ENCODE results near the gene ETNK2.

ETNK2 gene

GRCh38 chr1:204191456-204191855, 39.6 kb upstream of the ETNK2 start:
- H3K4me3 ChIP-seq (ENCODE audit: low read length), result no peak overlapping the region
- H3K9ac ChIP-seq (ENCODE audit: low read length), result no peak overlapping the region
- H3K4me1 ChIP-seq (ENCODE audit: control insufficient read depth, insufficient read depth, low read length), result no peaks in the 10 kb centered on the region
- no peak overlapping the region for H3K27ac ChIP-seq (ENCODE audit: low read depth, low read length)
- no peaks in the 10 kb centered on the region for H3K36me3 ChIP-seq (ENCODE audit: control insufficient read depth, insufficient read depth, low read length)
- H3K27me3 ChIP-seq (ENCODE audit: control insufficient read depth, insufficient read depth, low read length), result peaks cover under 1% of the 10 kb centered on the region

GRCh38 chr1:204190212-204191211, 38.7 kb upstream of the ETNK2 start:
- Histone ChIP-seq H3K27me3 (ENCODE audit: control insufficient read depth, insufficient read depth, low read length) (no peaks in the 10 kb centered on the region), H3K4me1 (ENCODE audit: control insufficient read depth, insufficient read depth, low read length) (no peaks in the 10 kb centered on the region), H3K27ac (ENCODE audit: low read depth, low read length) (no peak overlapping the region), H3K4me3 (ENCODE audit: low read length) (no peak overlapping the region), H3K9ac (ENCODE audit: low read length) (no peak overlapping the region), H3K36me3 (ENCODE audit: control insufficient read depth, insufficient read depth, low read length) (no peaks in the 10 kb centered on the region)

- no peaks in the 10 kb centered on the region for H3K27me3 ChIP-seq (ENCODE audit: control insufficient read depth, insufficient read depth, low read length)
- no peaks in the 10 kb centered on the region for H3K36me3 ChIP-seq (ENCODE audit: control insufficient read depth, insufficient read depth, low read length)
- H3K4me3 ChIP-seq (ENCODE audit: low read length), result no peak overlapping the region
- no peaks in the 10 kb centered on the region for H3K4me1 ChIP-seq (ENCODE audit: control insufficient read depth, insufficient read depth, low read length)
- no peak overlapping the region for H3K9ac ChIP-seq (ENCODE audit: low read length)
- H3K27ac ChIP-seq (ENCODE audit: low read depth, low read length), result no peak overlapping the region
Observed at GRCh38 chr1:204188959-204189639, 37.3 kb upstream of the ETNK2 start.

GRCh38 chr1:204186597-204186996, 34.8 kb upstream of the ETNK2 start:
- no peaks in the 10 kb centered on the region for H3K4me1 ChIP-seq (ENCODE audit: control insufficient read depth, insufficient read depth, low read length)
- no peaks in the 10 kb centered on the region for H3K36me3 ChIP-seq (ENCODE audit: control insufficient read depth, insufficient read depth, low read length)
- no peak overlapping the region for H3K4me3 ChIP-seq (ENCODE audit: low read length)
- no peak overlapping the region for H3K9ac ChIP-seq (ENCODE audit: low read length)
- no peaks in the 10 kb centered on the region for H3K27me3 ChIP-seq (ENCODE audit: control insufficient read depth, insufficient read depth, low read length)
- H3K27ac ChIP-seq (ENCODE audit: low read depth, low read length), result no peak overlapping the region

GRCh38 chr1:204181116-204181515, 29.3 kb upstream of the ETNK2 start:
- Histone ChIP-seq H3K4me3 (ENCODE audit: low read length) (no peak overlapping the region), H3K4me1 (ENCODE audit: control insufficient read depth, insufficient read depth, low read length) (no peaks in the 10 kb centered on the region), H3K36me3 (ENCODE audit: control insufficient read depth, insufficient read depth, low read length) (no peaks in the 10 kb centered on the region), H3K27me3 (ENCODE audit: control insufficient read depth, insufficient read depth, low read length) (no peaks in the 10 kb centered on the region), H3K9ac (ENCODE audit: low read length) (no peak overlapping the region), H3K27ac (ENCODE audit: low read depth, low read length) (no peak overlapping the region)

GRCh38 chr1:204180133-204180532, 28.3 kb upstream of the ETNK2 start:
- no peaks in the 10 kb centered on the region for H3K4me1 ChIP-seq (ENCODE audit: control insufficient read depth, insufficient read depth, low read length)
- H3K27ac ChIP-seq (ENCODE audit: low read depth, low read length), result no peak overlapping the region
- no peaks in the 10 kb centered on the region for H3K27me3 ChIP-seq (ENCODE audit: control insufficient read depth, insufficient read depth, low read length)
- no peaks in the 10 kb centered on the region for H3K36me3 ChIP-seq (ENCODE audit: control insufficient read depth, insufficient read depth, low read length)
- no peak overlapping the region for H3K4me3 ChIP-seq (ENCODE audit: low read length)
- no peak overlapping the region for H3K9ac ChIP-seq (ENCODE audit: low read length)

GRCh38 chr1:204178487-204179281, 26.8 kb upstream of the ETNK2 start:
- no peak overlapping the region for H3K9ac ChIP-seq (ENCODE audit: low read length)
- H3K27ac ChIP-seq (ENCODE audit: low read depth, low read length), result no peak overlapping the region
- no peak overlapping the region for H3K4me3 ChIP-seq (ENCODE audit: low read length)
- no peaks in the 10 kb centered on the region for H3K27me3 ChIP-seq (ENCODE audit: control insufficient read depth, insufficient read depth, low read length)
- no peaks in the 10 kb centered on the region for H3K4me1 ChIP-seq (ENCODE audit: control insufficient read depth, insufficient read depth, low read length)
- no peaks in the 10 kb centered on the region for H3K36me3 ChIP-seq (ENCODE audit: control insufficient read depth, insufficient read depth, low read length)

- Histone ChIP-seq H3K27ac (ENCODE audit: low read depth, low read length) (no peak overlapping the region), H3K9ac (ENCODE audit: low read length) (no peak overlapping the region), H3K36me3 (ENCODE audit: control insufficient read depth, insufficient read depth, low read length) (no peaks in the 10 kb centered on the region), H3K27me3 (ENCODE audit: control insufficient read depth, insufficient read depth, low read length) (no peaks in the 10 kb centered on the region), H3K4me1 (ENCODE audit: control insufficient read depth, insufficient read depth, low read length) (no peaks in the 10 kb centered on the region), H3K4me3 (ENCODE audit: low read length) (no peak overlapping the region)
Observed at GRCh38 chr1:204177133-204177532, 25.3 kb upstream of the ETNK2 start.

GRCh38 chr1:204176049-204176448, 24.2 kb upstream of the ETNK2 start:
- H3K36me3 ChIP-seq (ENCODE audit: control insufficient read depth, insufficient read depth, low read length), result no peaks in the 10 kb centered on the region
- H3K27me3 ChIP-seq (ENCODE audit: control insufficient read depth, insufficient read depth, low read length), result no peaks in the 10 kb centered on the region
- no peak overlapping the region for H3K9ac ChIP-seq (ENCODE audit: low read length)
- H3K4me1 ChIP-seq (ENCODE audit: control insufficient read depth, insufficient read depth, low read length), result no peaks in the 10 kb centered on the region
- no peak overlapping the region for H3K4me3 ChIP-seq (ENCODE audit: low read length)
- no peak overlapping the region for H3K27ac ChIP-seq (ENCODE audit: low read depth, low read length)

GRCh38 chr1:204174958-204175357, 23.1 kb upstream of the ETNK2 start:
- no peak overlapping the region for H3K27ac ChIP-seq (ENCODE audit: low read depth, low read length)
- no peak overlapping the region for H3K9ac ChIP-seq (ENCODE audit: low read length)
- no peak overlapping the region for H3K4me3 ChIP-seq (ENCODE audit: low read length)
- no peaks in the 10 kb centered on the region for H3K4me1 ChIP-seq (ENCODE audit: control insufficient read depth, insufficient read depth, low read length)
- no peaks in the 10 kb centered on the region for H3K27me3 ChIP-seq (ENCODE audit: control insufficient read depth, insufficient read depth, low read length)
- H3K36me3 ChIP-seq (ENCODE audit: control insufficient read depth, insufficient read depth, low read length), result no peaks in the 10 kb centered on the region

- no peak overlapping the region for H3K4me3 ChIP-seq (ENCODE audit: low read length)
- no peaks in the 10 kb centered on the region for H3K4me1 ChIP-seq (ENCODE audit: control insufficient read depth, insufficient read depth, low read length)
- no peaks in the 10 kb centered on the region for H3K27me3 ChIP-seq (ENCODE audit: control insufficient read depth, insufficient read depth, low read length)
- no peak overlapping the region for H3K9ac ChIP-seq (ENCODE audit: low read length)
- H3K36me3 ChIP-seq (ENCODE audit: control insufficient read depth, insufficient read depth, low read length), result no peaks in the 10 kb centered on the region
- no peak overlapping the region for H3K27ac ChIP-seq (ENCODE audit: low read depth, low read length)
Observed at GRCh38 chr1:204172404-204173029, 20.7 kb upstream of the ETNK2 start.

- Histone ChIP-seq H3K4me3 (ENCODE audit: low read length) (no peak overlapping the region), H3K4me1 (ENCODE audit: control insufficient read depth, insufficient read depth, low read length) (no peaks in the 10 kb centered on the region), H3K27ac (ENCODE audit: low read depth, low read length) (no peak overlapping the region), H3K36me3 (ENCODE audit: control insufficient read depth, insufficient read depth, low read length) (no peaks in the 10 kb centered on the region), H3K27me3 (ENCODE audit: control insufficient read depth, insufficient read depth, low read length) (no peaks in the 10 kb centered on the region), H3K9ac (ENCODE audit: low read length) (no peak overlapping the region)
Observed at GRCh38 chr1:204171751-204172178, 19.9 kb upstream of the ETNK2 start.

All from rectal smooth muscle tissue (tissue), 1 donor.